Superior temporal gyrus (tissue), 1 donor: ENCODE data around the gene TSPYL1.
"Not testable (repeated sequence)": the region's sequence is repeated elsewhere in the genome, so short reads cannot be mapped to it uniquely, and the experiment has no call there.

Source experiments
- DNase-seq: peaks from one replicate; pipeline ENCODE4 v3.0.0-alpha.2; 2016; ENCODE audit errors: extremely low spot score

TSPYL1 gene

GRCh38 chr6:116298273-116298672, 18.5 kb upstream of the TSPYL1 start:
- DNase-seq, result no peak

- DNase-seq, result no peak
Measured at GRCh38 chr6:116292553-116292952, 12.8 kb upstream of the TSPYL1 start.

GRCh38 chr6:116291701-116292396, 12.1 kb upstream of the TSPYL1 start:
- DNase-seq, result no peak

GRCh38 chr6:116290799-116291198, 11.1 kb upstream of the TSPYL1 start:
- DNase-seq, result peak; percentile 22

DNA sequence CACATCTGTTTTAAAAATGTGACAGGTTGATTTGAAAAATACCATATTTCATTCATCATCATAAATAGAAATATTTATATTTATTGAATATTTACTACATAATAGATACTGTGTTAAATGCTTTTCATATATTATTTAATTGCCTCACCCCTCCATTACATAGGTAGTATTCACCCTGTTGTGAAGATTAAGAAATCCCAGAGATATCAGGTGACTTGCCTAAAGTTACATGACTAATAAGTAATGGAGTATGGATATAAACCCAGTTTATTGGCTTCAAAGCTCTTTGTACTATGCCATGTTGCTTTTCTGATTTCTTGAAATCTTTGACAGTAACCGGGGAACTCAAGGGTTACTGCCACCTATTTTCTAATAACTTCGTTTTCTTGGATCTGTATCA, 10.1 kb upstream of the TSPYL1 start:
- DNase-seq, result no peak

DNA sequence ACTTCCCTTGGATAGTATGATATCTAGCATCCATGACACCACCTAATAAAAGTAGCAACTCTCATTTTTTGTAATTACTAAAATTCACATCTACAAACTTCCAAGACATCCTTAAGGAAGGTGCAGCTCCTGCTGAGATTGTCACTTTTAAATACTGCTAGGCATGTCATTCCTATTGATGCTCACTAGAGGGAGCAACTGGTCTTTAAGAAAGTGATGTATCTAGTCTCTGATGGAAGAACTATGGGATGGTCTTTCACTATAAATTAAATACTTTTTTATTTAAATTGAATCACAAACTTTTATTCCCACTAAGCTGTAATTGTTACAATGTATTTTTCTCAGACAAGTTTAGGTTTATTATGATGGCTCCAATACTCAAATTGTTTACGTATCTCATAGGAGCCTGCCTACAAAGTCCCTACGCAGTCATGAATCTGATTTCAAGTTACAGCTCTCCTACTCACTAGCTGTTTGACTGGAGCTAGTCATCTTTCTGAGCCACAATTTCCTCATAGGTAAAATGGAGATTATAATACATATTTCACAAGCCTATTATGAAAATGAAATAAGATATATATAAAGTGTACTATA, 8.1 kb upstream of the TSPYL1 start:
- DNase-seq, result peak; percentile 86

GRCh38 chr6:116286773-116287358, 7.1 kb upstream of the TSPYL1 start:
- no peak for DNase-seq

DNA sequence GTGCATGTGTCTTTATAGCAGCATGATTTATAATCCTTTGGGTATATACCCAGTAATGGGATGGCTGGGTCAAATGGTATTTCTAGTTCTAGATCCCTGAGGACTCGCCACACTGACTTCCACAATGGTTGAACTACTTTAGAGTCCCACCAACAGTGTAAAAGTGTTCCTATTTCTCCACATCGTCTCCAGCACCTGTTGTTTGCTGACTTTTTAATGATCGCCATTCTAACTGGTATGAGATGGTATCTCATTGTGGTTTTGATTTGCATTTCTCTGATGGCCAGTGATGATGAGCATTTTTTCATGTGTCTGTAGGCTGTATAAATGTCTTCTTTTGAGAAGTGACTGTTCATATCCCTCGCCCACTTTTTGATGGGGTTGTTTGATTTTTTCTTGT, 5.3 kb upstream of the TSPYL1 start:
- not testable (repeated sequence) for DNase-seq

- no peak for DNase-seq
Measured at GRCh38 chr6:116283191-116283590, 3.5 kb upstream of the TSPYL1 start.

DNA sequence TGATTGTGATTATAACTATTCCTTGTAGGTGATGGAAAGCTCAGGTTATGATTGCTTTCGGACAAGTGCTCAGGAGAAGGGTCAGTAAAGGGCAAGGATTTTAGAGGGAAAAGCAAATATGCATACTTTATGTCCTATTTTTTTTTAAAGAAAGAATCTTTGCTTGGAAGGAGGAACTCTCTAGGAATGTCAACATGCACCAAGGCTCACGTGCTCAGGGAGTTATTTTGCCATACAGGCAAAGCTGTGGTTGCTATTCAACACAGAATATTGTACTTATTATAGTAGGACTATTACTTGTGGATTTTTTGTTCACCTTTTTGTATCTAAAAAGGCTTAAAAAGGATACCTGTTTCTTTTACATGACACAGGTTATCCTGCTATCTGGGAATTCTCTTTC, 3.0 kb upstream of the TSPYL1 start:
- DNase-seq, result peak; percentile 20

- DNase-seq, result no peak
Measured at GRCh38 chr6:116280933-116281316, 1.2 kb upstream of the TSPYL1 start.

DNA sequence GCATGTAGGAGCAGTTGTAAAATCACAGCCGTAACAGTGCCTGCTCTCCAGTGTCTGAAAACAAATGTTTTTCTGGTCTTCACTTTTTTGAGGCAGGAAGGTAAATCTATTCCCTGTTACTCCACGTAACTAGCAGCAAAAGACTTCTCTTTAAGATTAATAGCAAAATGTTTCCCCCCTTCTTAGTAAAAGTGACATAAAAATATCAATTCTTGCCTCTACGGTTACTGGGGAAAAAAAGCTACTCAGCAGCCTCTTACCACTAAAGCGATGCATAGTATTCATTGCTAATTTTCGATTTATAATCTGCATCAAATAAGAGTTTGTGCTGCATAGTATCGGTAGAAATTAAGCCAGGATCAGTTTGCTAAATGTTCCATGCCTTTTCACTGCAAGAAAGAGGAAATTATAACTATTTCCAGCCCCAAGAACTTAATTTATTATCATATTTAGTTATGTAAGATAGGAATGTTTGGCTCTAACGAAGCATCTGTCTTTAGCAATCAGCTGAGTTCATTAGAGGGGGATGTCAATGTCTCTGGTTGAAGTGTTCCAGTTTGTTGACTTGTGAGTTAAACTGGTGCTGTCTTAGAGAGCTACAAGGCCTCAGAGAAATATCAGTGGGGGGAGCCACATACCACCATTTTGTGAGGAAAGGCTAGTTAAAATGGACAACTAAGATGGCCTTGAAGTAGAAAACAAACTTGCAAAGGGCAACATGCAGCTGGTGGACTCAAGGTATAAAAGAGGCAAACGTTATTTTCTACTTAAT, 617 bp upstream of the TSPYL1 start:
- DNase-seq, result no peak

DNA sequence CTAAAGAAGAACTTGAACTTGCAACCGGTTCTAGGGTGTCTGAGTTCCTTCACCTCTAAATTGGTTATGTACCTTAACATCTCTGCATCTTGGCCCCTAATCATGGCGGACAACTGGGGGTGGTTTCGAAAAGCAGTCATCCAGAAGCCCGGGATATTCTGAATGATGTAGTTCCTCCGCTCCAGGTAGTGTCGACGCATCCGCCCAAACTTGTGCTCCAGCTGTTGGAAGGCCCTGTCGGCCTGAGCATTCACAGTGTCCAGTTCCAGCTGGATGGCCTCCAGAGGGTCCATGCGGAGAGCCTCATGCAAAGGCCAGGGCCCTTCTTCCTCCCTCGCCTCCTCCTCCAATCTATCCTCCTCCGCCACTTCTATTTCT, 887 bp downstream of the TSPYL1 start:
- DNase-seq, result no peak

DNA sequence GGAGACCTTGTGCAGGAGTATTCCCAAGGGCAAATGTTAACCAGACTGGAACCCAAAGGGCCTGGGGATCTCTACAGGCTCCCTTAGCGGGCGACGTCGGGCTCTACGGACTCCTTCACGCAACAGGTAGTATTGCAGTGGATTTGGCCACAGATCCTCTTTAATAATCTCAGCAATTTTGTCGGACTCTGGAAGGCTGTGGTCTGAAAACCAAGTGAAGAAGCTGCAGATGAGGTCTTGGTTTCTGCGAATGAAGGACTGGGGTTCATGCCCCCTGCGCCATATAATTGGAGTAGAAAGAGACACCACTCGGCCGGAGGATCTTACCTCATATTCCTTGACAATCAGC, 1.3 kb downstream of the TSPYL1 start:
- no peak for DNase-seq

- no peak for DNase-seq
Measured at GRCh38 chr6:116277124-116277523, 2.6 kb downstream of the TSPYL1 start.

DNA sequence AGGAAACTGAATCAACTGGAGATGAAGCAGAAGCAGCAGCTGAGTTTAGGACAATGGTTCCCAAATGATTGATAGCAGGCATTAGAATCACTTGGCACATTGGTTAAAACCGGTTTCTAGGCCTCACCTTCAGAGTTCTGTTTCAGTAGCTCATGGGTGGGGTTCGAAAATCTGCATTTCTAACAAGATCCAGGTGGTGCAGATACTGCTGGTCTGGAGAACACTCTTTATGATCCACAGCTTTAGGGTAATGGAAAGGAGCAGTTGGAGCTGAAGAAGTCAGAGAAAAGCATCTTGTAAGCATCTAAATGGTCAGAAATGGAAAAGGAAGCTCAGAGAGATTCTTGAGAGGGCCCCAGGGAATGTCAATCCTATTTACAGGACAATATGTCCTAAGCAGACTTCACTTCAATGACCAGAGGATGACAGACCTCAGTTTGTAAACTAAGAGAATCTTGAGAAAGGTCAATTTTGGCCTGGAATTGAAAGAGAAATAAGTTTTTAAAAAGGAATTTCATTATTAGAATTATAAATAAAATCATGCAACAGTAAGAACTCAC, 8.5 kb downstream of the TSPYL1 start:
- no peak for DNase-seq

DNA sequence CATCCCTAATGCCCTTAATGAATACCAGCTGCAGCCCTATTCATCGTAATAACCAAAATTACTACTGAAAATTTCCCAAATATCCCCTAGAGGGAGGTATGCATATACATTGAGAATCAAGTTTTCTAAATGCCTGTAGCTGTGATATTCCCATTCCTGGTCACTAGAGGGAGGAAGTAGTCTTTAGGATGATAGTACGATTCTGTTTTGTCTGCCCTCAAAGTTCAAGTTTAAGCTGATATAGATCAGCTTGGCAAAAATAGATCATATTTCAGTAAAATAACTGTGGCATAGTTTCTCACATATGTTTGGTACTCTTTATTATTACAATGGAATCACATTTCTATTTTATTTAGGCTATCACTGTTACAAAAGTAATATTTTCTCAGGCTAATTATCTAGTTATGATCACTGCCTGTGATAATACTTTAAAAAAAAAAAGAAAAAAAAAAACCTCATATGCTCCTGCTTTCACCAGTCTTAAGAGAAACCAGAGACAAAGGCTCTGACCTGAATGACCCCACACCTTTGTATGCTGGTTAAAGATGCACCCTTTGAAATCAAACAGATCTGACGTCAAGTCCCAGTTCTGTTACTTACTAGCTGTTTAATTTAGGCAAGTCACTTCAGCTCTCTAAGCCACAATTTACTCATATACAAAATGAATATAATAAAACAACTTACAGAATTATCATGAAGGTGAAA, 11.0 kb downstream of the TSPYL1 start:
- DNase-seq, result peak; percentile 85

GRCh38 chr6:116267836-116268588, 11.7 kb downstream of the TSPYL1 start:
- no peak for DNase-seq

DNA sequence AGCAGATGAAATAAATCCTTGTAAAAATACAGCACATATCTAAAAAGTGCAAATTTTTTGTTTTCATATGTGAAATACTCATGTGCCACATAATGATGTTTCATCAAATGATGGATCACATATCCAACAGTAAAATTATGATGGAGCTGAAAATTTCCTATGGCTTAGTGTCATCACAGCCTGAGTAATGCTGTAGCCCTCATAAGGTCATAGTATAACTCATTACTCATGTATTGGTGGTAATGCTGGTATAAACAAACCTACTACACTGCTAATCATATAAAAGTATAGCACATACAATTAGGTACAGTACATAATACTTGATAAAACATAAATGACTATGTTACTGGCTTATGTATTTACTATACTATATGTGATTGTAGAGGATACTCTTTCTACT, 12.9 kb downstream of the TSPYL1 start:
- DNase-seq, result no peak

DNA sequence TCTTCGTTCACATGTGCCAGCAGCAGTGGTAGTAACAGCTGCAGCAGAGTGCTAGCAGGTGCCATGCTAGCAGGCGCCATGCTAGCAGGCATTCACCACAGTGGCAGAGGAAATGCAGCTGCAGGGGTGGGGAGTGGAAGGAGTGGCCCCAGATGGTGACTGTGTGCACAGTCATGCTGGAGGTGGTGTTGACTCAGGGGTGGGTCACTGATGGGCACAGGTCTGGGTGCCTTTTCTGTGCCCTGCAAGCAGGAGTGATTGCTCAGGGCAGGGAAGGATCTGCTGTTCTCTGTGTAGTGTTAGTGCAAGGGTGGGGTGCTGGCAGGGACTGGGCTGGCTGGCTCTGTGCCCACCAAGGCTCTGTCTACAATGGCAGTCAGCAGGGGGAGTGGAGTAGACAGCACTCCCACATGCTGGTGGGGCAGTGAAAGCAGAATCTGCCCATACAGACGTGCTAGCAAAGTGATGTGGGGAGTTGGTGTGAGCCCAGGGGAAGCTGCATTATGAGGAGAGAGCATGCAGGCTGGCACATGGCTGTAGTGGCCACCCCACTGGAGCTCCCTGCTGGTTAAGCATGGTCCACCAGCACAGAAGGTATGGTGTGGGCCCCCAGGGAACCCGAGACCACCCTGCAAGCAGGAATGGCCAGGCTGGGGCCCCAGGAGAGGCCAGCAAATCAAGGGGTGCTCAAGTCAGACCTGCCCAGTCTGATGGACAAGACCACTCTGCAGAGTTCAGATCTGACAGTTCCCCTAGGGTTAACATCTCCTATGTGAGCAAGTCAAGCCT, 14.5 kb downstream of the TSPYL1 start:
- DNase-seq, result no peak
